GM18519 (cell line): ENCODE results near the gene DNAJA4.
"Not testable (repeated sequence)": the region's sequence is repeated elsewhere in the genome, so short reads cannot be mapped to it uniquely, and the experiment has no call there.

Experiments used
- ATAC-seq: cut with Tn5 transposase; IDR thresholded peaks from one replicate; pipeline ENCODE4 v1.9.1; 2021; ENCODE audit warnings: mild to moderate bottlenecking, moderate library complexity; ENCODE audit not compliant: unreplicated experiment, low FRiP score

DNAJA4 gene

DNA sequence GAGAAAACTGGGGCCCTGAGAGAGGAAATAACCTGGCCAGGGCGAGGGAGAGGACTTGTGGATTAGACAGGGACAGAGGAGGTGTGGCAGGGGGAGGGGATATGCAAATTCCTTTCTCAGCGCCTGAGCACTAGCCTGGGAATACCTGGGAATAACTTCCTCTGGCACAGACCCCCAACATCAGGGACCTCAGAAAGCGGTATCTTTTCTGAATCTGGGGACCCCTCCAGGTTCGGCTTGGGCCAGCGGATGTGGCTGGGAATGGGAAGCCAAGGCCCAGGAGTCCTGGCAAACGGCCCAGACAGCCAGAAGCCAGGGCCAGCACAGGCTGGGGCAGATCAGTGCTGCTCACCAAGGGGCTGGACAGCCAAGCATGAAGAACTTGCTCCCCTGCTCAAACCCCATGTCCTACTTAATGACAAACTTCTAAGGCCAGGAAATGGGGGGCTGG, 20.8 kb upstream of the DNAJA4 start:
- no peak for ATAC-seq

DNA sequence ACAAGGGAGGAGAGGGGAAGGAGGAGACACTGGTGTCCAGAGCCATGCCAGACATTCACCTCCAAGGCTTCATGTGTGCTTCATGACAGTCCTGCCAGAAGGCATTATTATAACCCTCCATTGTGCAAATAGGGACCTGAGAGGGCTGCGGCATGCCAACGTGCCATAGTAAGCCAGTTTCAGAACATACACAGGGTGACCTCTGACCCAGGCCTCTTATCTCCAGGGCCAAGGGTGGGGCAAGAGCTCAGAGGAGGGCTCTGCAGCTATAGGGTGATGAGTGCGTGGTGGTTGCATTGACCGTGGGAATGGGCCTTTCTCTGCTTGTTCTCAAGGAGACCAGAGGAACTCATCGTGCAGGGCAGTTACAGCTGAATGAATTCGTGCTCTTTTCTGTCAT, 20.3 kb upstream of the DNAJA4 start:
- no peak for ATAC-seq

DNA sequence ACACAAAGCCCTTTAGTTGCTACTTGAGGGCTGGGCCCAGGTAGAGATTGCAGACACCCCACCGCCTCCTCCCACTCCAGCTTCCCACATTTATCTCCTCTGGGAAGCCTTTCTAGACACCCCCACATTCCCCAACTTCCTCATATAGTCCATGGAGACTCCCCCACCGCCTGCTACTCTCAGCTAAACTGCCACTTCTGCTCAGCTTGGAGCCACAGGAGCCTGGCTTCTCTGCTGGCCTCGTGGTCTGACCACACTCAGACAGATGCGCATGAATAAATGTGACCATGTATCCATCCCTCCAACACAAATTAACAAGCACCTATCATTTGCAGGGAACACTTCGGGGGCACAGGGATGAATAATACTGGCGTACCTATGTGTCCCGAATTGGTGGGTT, 19.5 kb upstream of the DNAJA4 start:
- ATAC-seq = no peak

DNA sequence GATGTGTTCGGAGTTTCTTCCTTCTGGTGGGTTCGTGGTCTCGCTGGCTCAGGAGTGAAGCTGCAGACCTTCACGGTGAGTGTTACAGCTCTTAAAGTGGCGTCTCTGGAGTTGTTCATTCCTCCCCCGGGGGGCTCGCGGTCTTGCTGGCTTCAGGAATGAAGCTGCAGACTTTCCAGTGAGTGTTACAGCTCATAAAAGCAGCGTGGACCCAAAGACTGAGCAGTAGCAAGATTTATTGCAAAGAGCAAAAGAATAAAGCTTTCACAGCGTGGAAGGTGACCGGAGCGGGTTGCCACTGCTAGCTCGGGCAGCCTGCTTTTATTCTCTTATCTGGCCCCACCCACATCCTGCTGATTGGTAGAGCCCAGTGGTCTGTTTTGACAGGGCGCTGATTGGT, 19.0 kb upstream of the DNAJA4 start:
- ATAC-seq = not testable (repeated sequence)

DNA sequence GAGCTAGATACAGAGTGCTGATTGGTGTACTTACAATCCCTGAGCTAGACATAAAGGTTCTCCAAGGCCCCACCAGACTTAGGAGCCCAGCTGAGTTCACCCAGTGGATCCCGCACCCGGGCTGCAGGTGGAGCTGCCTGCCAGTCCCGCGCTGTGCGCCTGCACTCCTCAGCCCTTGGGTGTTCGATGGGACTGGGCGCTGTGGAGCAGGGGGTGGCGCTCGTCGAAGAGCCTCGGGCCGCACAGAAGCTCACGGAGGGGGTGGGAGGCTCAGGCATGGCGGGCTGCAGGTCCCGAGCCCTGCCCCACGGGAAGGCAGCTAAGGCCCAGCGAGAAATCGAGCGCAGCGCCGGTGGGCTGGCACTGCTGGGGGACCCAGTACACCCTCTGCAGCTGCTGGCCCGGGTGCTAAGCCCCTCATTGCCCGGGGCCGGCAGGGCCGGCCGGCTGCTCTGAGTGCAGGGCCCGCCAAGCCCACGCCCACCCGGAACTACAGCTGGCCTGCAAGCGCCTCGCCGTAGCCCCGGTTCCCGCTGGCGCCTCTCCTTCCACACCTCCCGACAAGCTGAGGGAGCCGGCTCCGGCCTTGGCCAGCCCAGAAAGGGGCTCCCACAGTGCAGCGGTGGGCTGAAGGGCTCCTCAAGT, 18.3 kb upstream of the DNAJA4 start:
- not testable (repeated sequence) for ATAC-seq

DNA sequence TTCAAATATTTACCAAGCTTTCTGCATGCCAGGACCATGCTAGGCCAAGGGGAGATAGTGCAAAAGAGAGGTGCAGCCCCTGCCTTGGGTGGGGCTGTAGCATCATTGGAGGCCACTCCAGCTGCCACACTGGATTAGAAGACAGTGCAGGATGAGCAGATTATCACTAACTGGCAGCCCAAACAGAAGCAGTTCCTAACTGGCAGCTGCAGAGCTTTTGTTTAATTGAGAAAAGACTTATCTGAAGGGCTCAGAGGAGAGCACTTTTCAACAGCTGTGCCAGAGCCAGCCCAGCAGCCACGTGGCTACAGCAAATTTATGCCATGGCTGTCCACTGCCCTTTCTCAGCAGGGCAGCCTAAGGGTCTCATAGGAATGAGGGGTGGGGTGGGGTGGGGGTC, 16.5 kb upstream of the DNAJA4 start:
- no peak for ATAC-seq

DNA sequence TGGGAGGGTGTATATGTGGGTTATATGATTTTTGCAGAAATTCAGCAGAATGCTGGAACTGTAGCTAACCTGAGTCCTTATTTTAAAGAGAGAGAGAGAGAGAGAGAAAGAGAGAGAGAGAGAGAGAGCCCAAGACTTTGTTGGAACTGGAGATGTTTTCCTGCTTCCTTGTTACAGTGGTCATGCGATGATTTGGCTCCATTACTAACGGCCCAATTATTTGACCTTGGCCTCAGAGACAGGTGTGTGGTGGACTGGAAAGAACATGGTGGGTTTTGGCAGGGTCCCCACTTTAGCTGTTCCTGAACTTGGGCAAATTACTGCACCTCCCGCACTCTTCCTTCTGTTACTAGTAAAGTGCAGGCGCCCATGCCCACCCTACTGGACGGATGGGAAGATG, 15.2 kb upstream of the DNAJA4 start:
- ATAC-seq = no peak

DNA sequence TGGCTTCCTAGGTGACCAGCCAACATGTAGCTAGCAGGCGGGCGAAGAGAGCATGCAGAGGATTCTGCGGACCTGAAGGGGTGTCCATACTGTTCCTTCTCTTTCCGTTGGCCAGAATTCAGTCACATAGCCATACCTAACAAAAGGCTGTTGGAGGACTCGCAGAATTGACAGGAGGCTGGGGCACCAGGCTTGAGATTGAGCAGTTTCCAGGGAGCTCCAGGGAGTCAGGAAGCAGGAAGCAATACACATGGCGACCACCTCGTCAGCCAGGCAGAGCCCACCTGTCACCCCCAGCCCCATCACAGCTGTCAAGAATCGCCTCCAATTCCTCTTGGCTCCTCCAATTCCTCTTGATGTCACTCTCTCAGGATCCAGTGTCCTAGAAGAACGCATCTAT, 13.2 kb upstream of the DNAJA4 start:
- ATAC-seq = no peak

DNA sequence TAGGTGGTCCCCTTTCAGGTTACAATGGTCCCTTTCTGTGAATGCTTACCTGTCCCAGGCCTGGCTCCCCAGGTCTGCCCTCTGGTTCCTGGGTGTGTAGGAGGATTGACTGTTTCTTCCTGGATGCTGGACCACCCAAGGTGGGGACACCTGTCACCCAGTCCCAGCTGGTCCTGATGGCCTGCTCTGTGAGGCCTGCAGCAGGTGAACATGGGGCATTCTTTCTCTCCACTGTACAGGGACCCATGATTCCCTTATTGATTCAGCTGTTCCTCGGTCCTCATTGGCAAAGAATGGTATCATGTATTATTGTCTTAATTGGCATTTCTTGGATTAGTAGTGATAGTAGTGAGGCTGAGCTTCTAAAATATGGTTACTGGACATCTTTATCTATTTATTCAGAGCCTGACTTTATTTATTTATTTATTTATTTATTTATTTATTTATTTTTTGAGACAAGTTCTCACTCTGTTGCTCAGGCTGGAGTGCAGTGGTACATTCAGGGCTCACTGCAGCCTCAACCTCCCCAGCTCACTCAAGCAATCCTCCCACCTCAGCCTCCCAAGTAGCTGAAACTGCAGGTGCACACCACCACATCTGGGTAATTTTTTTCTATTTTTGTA, 8.8 kb upstream of the DNAJA4 start:
- ATAC-seq = no peak

DNA sequence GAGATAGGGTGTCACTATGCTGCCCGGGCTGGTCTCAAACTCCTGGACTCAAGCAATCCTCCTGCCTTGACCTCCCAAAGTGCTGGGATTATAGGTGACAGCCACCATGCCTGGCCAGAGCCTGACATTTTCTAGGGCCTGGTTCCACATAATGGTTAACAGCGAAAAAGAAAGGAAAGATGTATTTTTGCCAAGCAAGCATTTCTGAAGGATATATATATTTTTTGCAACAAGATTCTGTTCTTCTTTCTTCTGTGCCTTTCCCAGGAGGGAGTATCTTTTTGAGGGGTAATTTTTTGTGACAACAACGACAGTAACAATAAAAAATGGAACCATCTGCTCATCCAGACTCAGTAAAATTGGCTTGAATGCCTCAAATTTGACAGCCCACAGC, 8.3 kb upstream of the DNAJA4 start:
- ATAC-seq = no peak

DNA sequence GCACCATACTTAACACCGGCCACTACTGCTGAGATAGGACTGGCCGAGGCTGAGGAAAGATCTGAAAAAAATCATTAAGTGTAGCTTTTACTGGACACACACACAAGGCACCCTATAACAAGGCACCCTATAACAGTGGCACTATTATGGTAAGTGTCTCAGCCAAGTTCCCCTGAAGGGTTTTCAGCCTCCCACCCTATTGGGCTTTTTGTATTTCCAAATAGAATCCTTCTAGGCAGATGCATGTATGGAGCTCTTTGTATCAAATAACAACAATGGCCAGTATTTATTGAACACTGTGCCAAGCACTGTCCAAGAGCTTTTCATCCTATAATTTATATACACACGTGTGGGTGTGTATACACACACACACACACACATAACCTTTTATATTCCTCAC, 6.7 kb upstream of the DNAJA4 start:
- ATAC-seq = no peak

DNA sequence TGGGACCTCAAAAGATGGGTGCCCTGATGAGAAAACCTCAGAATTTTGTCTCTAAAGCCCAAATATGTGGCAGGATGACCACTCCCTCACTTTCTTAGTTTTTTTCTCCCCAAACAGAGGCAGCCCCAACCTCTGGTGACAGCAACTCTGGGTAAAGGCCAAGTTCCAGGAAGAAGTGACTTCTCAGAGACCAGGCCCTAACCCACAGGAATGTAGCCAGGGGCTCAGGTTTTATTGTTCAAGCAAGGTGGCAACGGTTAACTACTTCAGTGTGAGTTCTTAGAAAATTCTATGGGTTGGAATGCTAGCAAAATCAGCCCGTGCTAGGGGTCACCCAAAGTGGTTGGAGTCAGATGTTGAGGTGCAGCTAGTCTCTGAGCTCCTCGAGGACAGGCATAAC, 5.1 kb upstream of the DNAJA4 start:
- no peak for ATAC-seq

DNA sequence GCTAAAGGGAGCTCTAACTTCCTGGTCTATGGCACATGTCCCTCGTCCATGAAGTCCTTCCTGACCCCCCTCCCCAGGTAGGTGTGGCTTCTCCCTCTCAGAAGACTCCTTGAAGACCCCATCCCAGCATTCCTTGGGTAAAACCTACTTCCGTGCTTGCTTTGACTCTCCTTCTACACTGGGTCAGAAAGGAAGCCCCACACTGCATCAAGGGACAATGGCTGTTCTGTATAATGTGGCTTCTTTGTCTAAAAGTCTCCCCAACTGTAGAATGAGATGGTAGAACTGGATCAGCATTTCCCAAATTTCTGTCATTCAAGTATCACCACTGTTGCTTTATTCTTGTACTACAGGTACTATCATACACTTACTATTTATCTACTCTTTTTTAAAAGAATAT, 3.9 kb upstream of the DNAJA4 start:
- ATAC-seq = no peak

DNA sequence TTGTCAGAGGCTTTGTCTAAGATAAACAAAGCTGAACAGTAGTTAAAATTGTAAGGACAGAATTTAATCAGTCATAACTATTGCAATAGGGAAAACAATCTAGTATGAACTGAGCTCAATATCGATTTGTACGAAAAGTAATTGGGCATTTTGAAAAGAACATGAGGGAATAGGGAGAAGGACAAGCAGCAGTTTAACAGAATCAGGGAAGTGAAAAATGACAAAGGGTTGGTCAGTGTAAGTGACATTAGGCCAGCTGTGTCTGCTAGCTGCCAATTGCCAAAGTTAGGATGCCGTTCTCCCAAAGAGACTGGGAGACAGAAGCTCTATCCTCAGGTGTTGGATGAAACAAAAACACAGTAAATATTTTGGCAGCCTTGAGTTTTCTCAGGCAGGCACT, 3.3 kb upstream of the DNAJA4 start:
- no peak for ATAC-seq

DNA sequence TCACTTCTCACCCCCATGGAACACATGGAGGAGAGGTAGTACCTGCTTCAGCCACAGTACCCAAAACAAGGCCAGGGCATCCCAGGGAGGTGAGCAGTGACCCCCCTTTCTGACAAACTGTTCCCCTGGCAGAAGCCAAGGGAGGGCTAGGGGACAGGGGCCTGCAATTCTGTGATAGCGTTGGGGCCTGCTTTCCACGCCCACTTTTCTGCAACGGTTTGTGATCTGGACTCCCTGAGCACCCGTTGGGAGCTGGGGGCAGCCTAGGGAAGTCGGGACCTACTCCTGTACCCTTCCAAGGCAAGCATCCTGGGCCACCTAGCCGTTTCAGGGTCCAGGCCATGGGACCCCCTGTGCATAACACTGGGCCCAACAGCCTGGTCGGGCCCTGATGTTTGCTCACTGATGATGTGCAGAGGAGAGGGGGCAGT, 996 bp upstream of the DNAJA4 start:
- ATAC-seq = no peak

DNA sequence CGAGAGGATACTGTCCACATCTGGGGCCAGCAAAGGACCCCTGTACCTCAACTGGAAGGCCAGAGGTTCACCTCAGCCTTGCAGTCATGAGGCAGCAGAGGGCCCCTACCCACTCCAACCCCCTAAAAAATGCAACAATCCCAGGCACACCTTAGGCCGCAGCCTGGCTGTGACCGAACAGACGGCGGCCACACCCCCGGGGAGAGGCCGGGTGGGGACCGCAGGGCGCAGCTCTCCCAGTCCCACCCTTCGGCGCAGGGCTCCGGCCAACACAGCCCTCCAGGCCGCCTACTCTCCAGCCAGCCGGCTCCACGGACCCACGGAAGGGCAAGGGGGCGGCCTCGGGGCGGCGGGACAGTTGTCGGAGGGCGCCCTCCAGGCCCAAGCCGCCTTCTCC, 457 bp upstream of the DNAJA4 start:
- ATAC-seq = no peak

DNA sequence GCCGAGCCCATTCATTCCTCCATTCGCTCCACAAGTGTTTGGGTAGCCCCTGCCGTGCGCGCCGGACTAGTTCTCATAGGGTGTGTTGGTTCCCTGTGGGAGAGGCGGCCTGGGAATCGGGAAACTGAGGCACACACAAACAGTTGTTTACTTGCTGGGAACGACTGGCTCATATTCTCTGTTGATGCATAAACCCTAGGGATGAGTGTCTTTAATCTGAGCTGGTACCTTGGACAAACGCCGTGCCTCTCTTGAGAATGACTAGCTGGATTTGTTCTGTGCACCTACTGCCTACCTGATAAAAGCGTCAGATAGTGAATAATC, 737 bp downstream of the DNAJA4 start:
- no peak for ATAC-seq

DNA sequence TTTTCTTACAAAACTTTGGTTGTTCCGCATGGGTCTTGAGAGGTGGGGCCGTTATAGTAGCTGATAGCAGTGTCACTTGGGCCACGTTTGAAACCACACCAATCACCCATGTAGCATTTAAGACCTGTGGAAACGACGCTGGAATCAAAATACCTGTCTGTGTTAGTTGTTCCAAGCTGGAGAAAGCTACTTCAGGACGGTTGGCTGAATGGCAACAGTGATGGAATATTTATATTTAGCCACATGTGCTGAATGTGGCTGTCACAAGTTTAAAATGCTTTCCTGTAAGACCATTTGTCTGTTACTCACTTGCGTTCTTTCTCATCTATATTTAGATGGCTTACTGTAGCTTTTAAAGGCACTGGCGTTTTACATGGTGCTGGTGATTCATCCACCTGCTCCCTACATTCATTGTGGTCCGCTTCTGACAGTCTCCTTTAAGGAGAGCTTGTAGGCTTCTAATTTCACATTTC, 1.4 kb downstream of the DNAJA4 start:
- ATAC-seq = no peak

DNA sequence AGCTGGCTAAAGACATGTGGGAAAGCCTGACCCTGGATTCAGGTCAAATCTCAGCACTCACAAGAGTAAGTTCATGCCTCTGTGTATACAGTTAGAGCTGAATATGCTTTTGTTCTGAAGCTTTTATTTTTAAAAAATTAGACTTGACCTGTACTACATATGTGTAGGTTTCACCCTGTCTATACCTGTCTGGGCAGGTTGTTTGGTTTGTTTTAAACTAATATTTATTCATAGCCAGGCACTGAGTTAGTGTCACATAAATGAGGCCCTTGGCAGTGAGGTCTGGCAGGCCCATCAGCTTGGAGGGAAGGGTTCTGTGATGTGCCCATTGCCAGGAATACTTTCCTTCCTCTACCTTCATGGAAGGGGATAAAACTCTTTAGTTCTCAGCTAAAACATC, 1.9 kb downstream of the DNAJA4 start:
- no peak for ATAC-seq

DNA sequence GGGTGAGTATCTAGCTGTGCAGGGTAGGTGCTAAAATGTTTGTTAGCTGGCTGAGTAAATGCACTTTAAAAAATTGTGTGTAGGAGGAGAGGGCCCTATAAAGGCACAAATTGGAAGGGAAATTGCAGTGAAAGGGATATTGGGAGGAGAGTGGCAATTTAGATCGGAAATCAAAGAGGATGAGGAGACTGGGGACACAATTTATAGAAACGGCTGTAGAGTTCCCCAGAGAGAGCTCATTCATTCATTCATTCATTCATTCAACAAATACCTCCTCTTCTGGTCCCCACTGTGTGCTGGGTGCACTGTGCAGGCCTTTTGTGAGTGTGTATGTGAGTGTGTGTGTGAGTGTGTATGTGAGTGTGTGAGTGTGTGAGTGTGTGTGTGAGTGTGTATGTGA, 2.4 kb downstream of the DNAJA4 start:
- no peak for ATAC-seq

DNA sequence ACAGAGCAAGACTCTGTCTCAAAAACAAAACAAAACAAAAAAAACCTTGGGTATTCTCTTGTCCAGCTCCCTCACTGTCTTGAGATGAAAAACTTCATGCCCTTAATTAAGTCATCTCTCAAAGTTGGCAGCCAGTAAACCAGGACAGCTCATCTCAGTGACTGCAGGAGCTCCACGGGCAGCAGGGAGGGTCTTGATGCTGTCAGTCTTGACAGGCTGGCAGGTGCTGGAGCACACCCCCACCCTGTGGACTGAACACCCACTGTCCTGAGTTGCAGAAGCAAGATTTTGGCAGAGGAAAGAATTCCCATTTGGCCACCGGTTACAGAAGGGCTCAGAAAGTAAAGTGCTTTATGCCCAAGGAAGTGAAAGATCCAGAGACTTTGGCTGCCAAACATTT, 8.0 kb downstream of the DNAJA4 start:
- ATAC-seq = no peak

DNA sequence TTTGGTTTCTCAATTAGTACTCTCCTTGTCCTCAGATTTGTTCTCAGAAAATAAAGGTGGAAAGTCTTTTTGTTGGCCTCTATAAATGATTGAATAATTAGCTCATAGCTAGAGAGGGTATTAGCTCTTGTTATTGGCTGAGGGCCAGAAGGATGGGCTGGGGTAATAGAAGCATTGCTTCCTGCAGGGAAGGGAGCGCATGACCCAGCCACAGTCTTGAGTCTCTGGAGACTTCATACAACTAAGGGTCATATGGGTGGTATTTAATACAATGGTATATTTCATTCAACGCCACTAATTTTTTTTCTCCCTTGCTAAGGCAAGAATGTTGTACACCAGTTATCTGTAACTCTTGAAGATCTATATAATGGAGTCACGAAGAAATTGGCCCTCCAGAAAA, 8.4 kb downstream of the DNAJA4 start:
- no peak for ATAC-seq

DNA sequence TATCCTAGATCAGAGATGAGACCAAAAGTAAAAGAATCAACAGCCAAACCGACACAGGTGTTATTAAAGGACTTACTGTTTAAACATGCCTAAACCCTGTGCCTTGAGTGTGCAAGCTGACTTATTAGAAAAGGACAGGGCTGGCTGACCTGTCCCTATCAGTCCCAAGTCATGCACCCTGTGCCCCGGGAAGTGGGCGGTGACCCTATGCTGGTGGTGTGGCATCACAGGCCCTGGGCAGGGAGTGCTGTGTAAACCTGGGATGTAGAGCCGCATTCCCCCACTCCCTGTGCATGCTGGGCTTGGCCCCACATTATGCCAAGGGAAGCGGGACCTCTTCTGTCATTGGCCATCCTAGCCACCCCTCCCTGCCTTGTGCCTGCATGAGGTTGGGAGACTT, 10.6 kb downstream of the DNAJA4 start:
- no peak for ATAC-seq
